Endothelial cell of umbilical vein (primary cell): ENCODE measurements around the gene DDX25. TPM values are rescaled to one million over a fixed set of nuclear protein-coding genes. Genes with fewer than 3 reads are reported as not detected.

Experiments
- BruUV-seq: library from RNA; stranded (reverse); fragments of 400-500 nt; replicated peaks from 2 replicates; lab custom pipeline; 2021; lab: Mats Ljungman, UMichigan
- CTCF ChIA-PET: fragments of 300-600, 350-600 bp; sonication (Branson Sonifier 250); formaldehyde crosslinking; loops from one replicate; lab custom pipeline; 2021; ENCODE audit warnings: antibody characterized with exemption, inconsistent platforms; lab: Charles Lee
- POLR2A ChIA-PET: fragments of 300-600, 350-600 bp; sonication (Branson Sonifier 250); formaldehyde crosslinking; loops from one replicate; lab custom pipeline; 2021; ENCODE audit warnings: antibody characterized with exemption, inconsistent platforms; lab: Charles Lee
- DNase-seq: peaks from one replicate; pipeline ENCODE4 v3.0.0-alpha.2; 2011; ENCODE audit warnings: low read depth, low spot score
- FAIRE-seq: peaks from 2 replicates; lab custom pipeline; 2011; peaks lifted over from hg19 to GRCh38; lab: Jason Lieb, UNC
- H2AFZ ChIP-seq: 2 replicates; pipeline ENCODE4 v1.6.0; 2012; ENCODE audit warnings: low read depth, low read length, control low read depth, inconsistent platforms
- H3K27ac ChIP-seq: 2 replicates; pipeline ENCODE4 v1.5.1; 2011; ENCODE audit warnings: low read depth, mild to moderate bottlenecking, control low read depth, low read length, moderate library complexity; ENCODE audit not compliant: insufficient read depth
- H3K27me3 ChIP-seq, 2 experiments: 2 replicates each; pipeline versions ENCODE4 v1.6.0 to v1.6.1; 2011; ENCODE audit warnings: low read length in 2 of 2, mixed read lengths in 1 of 2; ENCODE audit not compliant: control insufficient read depth in 2 of 2, insufficient read depth in 2 of 2
- H3K36me3 ChIP-seq, 2 experiments: 2 replicates in 1 of 2; 3 replicates in 1 of 2; pipeline ENCODE4 v1.5.1; 2011; ENCODE audit warnings: low read length in 2 of 2, mild to moderate bottlenecking in 1 of 2, moderate library complexity in 1 of 2; ENCODE audit not compliant: control insufficient read depth in 2 of 2, insufficient read depth in 2 of 2; ENCODE audit errors: extremely low read depth in 1 of 2
- H3K4me1 ChIP-seq: 3 replicates; pipeline ENCODE4 v1.5.1; 2011; ENCODE audit warnings: mild to moderate bottlenecking, low read length; ENCODE audit not compliant: control insufficient read depth, insufficient read depth; ENCODE audit errors: extremely low read depth
- H3K4me2 ChIP-seq: 2 replicates; pipeline ENCODE4 v1.6.1; 2011; ENCODE audit warnings: low read length, control low read depth, mixed read lengths; ENCODE audit not compliant: insufficient read depth
- H3K4me3 ChIP-seq, 3 experiments: fragments of 200-600 bp in 1 of 3; sonication (generic), shearing (Covaris generic) in 1 of 3; replicated peaks in 1 of 3; 2 replicates each; pipeline ENCODE4 v1.5.1; 2011 to 2016; ENCODE audit warnings: control low read depth in 3 of 3, low read length in 3 of 3, mild to moderate bottlenecking in 2 of 3, inconsistent platforms in 1 of 3, low read depth in 1 of 3, moderate library complexity in 1 of 3; ENCODE audit not compliant: insufficient read depth in 1 of 3
- H3K79me2 ChIP-seq: 2 replicates; pipeline ENCODE4 v1.6.0; 2012; ENCODE audit warnings: low read length, inconsistent platforms; ENCODE audit not compliant: control insufficient read depth, insufficient read depth
- H3K9ac ChIP-seq: replicated peaks from 2 replicates; pipeline ENCODE3; 2011; ENCODE audit warnings: low read length, control low read depth; ENCODE audit not compliant: insufficient read depth; ENCODE audit errors: extremely low read depth
- H3K9me1 ChIP-seq: replicated peaks from 3 replicates; pipeline ENCODE4 v1.6.0; 2011; ENCODE audit warnings: mild to moderate bottlenecking, low read length; ENCODE audit not compliant: control insufficient read depth, insufficient read depth; ENCODE audit errors: extremely low read depth
- H3K9me3 ChIP-seq: replicated peaks from 2 replicates; pipeline ENCODE4 v1.5.1; 2012; ENCODE audit warnings: low read length, inconsistent platforms; ENCODE audit not compliant: control insufficient read depth, insufficient read depth
- H4K20me1 ChIP-seq: replicated peaks from 2 replicates; pipeline ENCODE3; 2011; ENCODE audit warnings: mild to moderate bottlenecking, low read length; ENCODE audit not compliant: control insufficient read depth, insufficient read depth; ENCODE audit errors: extremely low read depth
- EZH2 ChIP-seq: IDR thresholded peaks from 2 replicates; pipeline ENCODE4 v1.6.1; 2012; ENCODE audit warnings: borderline replicate concordance, low read depth, mild to moderate bottlenecking, moderate library complexity, low read length, inconsistent platforms; ENCODE audit not compliant: severe bottlenecking
- FOS ChIP-seq: IDR thresholded peaks from 2 replicates; pipeline ENCODE4 v1.6.1; 2011; ENCODE audit warnings: mild to moderate bottlenecking, low read length, moderate library complexity, borderline replicate concordance; ENCODE audit not compliant: insufficient read depth
- GATA2 ChIP-seq: IDR thresholded peaks from 2 replicates; pipeline ENCODE4 v1.7.0; 2011; ENCODE audit warnings: low read depth, mild to moderate bottlenecking, moderate library complexity, mixed read lengths, low read length; ENCODE audit not compliant: insufficient read length, insufficient read depth
- JUN ChIP-seq: IDR thresholded peaks from 2 replicates; pipeline ENCODE4 v1.6.1; 2011; ENCODE audit warnings: borderline replicate concordance, low read depth; ENCODE audit not compliant: insufficient read length, insufficient read depth
- MAX ChIP-seq: IDR thresholded peaks from 2 replicates; pipeline ENCODE4 v1.6.1; 2011; ENCODE audit not compliant: insufficient read depth, insufficient read length
- MYC ChIP-seq: IDR thresholded peaks from one replicate; pipeline ENCODE4 v1.6.1; 2011; ENCODE audit warnings: mild to moderate bottlenecking, low read depth, low read length
- POLR2A ChIP-seq: IDR thresholded peaks from 2 replicates; pipeline ENCODE4 v1.6.1; 2012; ENCODE audit warnings: low read depth, mild to moderate bottlenecking, control low read depth, low read length
- POLR2AphosphoS5 ChIP-seq: IDR thresholded peaks from 2 replicates; pipeline ENCODE4 v1.6.1; 2012; ENCODE audit warnings: low read depth, mild to moderate bottlenecking, control low read depth, low read length, moderate library complexity; ENCODE audit not compliant: insufficient read depth
- dilution Hi-C: fragments of 300-500 bp; cut with MboI; formaldehyde crosslinking; loops from one replicate; pipeline ENCODE4 v1.15.0; 2019; ENCODE audit warnings: low sequenced_read_pairs; ENCODE audit not compliant: extremely low pct_ligation_motif_present
- intact Hi-C: fragments of 100-400 bp; cut with micrococcal nuclease; formaldehyde crosslinking; loops from one replicate; pipeline ENCODE4 v1.10.0; 2022
- polyA plus RNA-seq, 4 experiments: library from polyadenylated mRNA; depleted of rRNA in 3 of 4; stranded (reverse) in 3 of 4; unstranded in 1 of 4; fragments of >200 nt; gene quantifications; 2 replicates each; pipeline versions ENCODE4 v1.2.1 to v1.2.3, GENCODE V29; 2011 to 2012; ENCODE audit warnings: missing spikeins in 1 of 4
- total RNA-seq: library from RNA; stranded (reverse); gene quantifications from 2 replicates; pipeline ENCODE4 v1.2.3, GENCODE V29; 2021
- TF ChIP-seq, protein P1 (sequence below), 2 donors: IDR thresholded peaks; 1 replicate in 1 of 2; 2 replicates in 1 of 2; pipeline ENCODE4 v1.5.1; 2011; ENCODE audit warnings: low read length in 2 of 2, mild to moderate bottlenecking in 2 of 2, moderate library complexity in 2 of 2, control low read depth in 1 of 2, inconsistent platforms in 1 of 2, low read depth in 1 of 2; ENCODE audit not compliant: insufficient read depth in 1 of 2; ENCODE audit errors: extremely low read depth in 1 of 2

The DDX25 gene
- total and polyA plus RNA-seq, 2 donors (not counting 3 experiments of a cell fraction or from before 2014, with no cell fraction given) = not detected

- intact Hi-C loops = no loop called here
These were observed 25.8 kb downstream of the DDX25 start for GRCh38 chr11:125930076-125930450.

GRCh38 chr11:125931116-125931515 is 26.8 kb downstream of the DDX25 start:
- peaks cover 2 to 3% of the 10 kb centered on the region in 2 experiments for H3K27me3 ChIP-seq
- no TSS peak for BruUV-seq
- dilution Hi-C loops = no loop called here
- H3K36me3 ChIP-seq = no peaks in the 10 kb centered on the region
- H3K27ac ChIP-seq = no peak overlapping the region
- H4K20me1 ChIP-seq = no peaks in the 10 kb centered on the region
- CTCF ChIA-PET = interaction anchor here (1.0 kb wide), 1 partner anchor 263 kb away, joined by 3 read pairs; no protein-coding TSS in a partner anchor
- no peak overlapping the region for H2AFZ ChIP-seq
- FAIRE-seq = no peak
- intact Hi-C loops = no loop called here
- H3K9ac ChIP-seq = no peak overlapping the region
- H3K4me1 ChIP-seq = no peaks in the 10 kb centered on the region
- H3K79me2 ChIP-seq = no peaks in the 10 kb centered on the region
- no peaks in the 10 kb centered on the region for H3K9me1 ChIP-seq
- H3K9me3 ChIP-seq = no peaks in the 10 kb centered on the region
- H3K4me2 ChIP-seq = no peak overlapping the region
- H3K4me3 ChIP-seq = no peak overlapping the region
- no peak for TF ChIP-seq JUN
- TF ChIP-seq MAX = no peak
- TF ChIP-seq, protein P1, sequence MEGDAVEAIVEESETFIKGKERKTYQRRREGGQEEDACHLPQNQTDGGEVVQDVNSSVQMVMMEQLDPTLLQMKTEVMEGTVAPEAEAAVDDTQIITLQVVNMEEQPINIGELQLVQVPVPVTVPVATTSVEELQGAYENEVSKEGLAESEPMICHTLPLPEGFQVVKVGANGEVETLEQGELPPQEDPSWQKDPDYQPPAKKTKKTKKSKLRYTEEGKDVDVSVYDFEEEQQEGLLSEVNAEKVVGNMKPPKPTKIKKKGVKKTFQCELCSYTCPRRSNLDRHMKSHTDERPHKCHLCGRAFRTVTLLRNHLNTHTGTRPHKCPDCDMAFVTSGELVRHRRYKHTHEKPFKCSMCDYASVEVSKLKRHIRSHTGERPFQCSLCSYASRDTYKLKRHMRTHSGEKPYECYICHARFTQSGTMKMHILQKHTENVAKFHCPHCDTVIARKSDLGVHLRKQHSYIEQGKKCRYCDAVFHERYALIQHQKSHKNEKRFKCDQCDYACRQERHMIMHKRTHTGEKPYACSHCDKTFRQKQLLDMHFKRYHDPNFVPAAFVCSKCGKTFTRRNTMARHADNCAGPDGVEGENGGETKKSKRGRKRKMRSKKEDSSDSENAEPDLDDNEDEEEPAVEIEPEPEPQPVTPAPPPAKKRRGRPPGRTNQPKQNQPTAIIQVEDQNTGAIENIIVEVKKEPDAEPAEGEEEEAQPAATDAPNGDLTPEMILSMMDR (IDR thresholded peaks at IDR 0.05; ENCODE audit: extremely low read depth in 1 of 2, insufficient read depth in 1 of 2, low read depth in 1 of 2, low read length in 2 of 2) = no peak
- no peak for TF ChIP-seq GATA2
- no peak for TF ChIP-seq POLR2AphosphoS5
- no peak for TF ChIP-seq MYC
- no peak for TF ChIP-seq FOS
- no peak for TF ChIP-seq POLR2A
- no peak for TF ChIP-seq EZH2
- DNase-seq = no peak
- POLR2A ChIA-PET = no interaction called here

More at GRCh38 chr11:125930076-125930450, 25.8 kb downstream of the DDX25 start:
- Histone ChIP-seq H3K9me3 (no peaks in the 10 kb centered on the region), H3K36me3 (no peaks in the 10 kb centered on the region), H3K4me2 (no peak overlapping the region), H3K79me2 (no peaks in the 10 kb centered on the region), H4K20me1 (no peaks in the 10 kb centered on the region), H3K27me3 (peaks cover 2 to 4% of the 10 kb centered on the region in 2 experiments), H3K9me1 (no peaks in the 10 kb centered on the region), H3K4me3 (no peak overlapping the region), H3K4me1 (no peaks in the 10 kb centered on the region), H3K27ac (no peak overlapping the region), H2AFZ (no peak overlapping the region), H3K9ac (no peak overlapping the region)
- ChIA-PET POLR2A (no interaction called here), CTCF (interaction anchor here (1.0 kb wide), 1 partner anchor 11 kb away, joined by 3 read pairs; no protein-coding TSS in a partner anchor)
- TF ChIP-seq MYC = no peak
- no peak for TF ChIP-seq EZH2
- FAIRE-seq (no peak), DNase-seq (no peak)
- no TSS peak for BruUV-seq
- dilution Hi-C loops = no loop called here
